Upper lobe of left lung (tissue), 4 donors: Measurements from ENCODE around the gene PALS1.

Source experiments
- CTCF ChIP-seq, 6 experiments: fragments of 450-650 bp in 4 of 6; fragments of 200-600 bp in 2 of 6; sonication (generic) in 2 of 6; IDR thresholded peaks; one replicate each; pipeline ENCODE4 v1.5.1; 2016 to 2019; ENCODE audit warnings: antibody characterized with exemption in 6 of 6
- EP300 ChIP-seq, 4 donors: sonication (generic); formaldehyde crosslinking; IDR thresholded peaks; one replicate each; pipeline ENCODE4 v1.5.1; 2017; ENCODE audit warnings: antibody characterized with exemption in 4 of 4, control low read depth in 2 of 4
- POLR2A ChIP-seq, 4 donors: fragments of 450-650 bp; IDR thresholded peaks; one replicate each; pipeline ENCODE4 v1.5.1; 2016 to 2017; ENCODE audit warnings: antibody characterized with exemption in 4 of 4, mild to moderate bottlenecking in 2 of 4
- POLR2AphosphoS5 ChIP-seq, 2 donors: sonication (generic); formaldehyde crosslinking; IDR thresholded peaks; one replicate each; pipeline ENCODE4 v1.5.1; 2017; ENCODE audit warnings: antibody characterized with exemption in 2 of 2

- TF ChIP-seq CTCF (IDR thresholded peaks at IDR 0.05) (no peak), POLR2A (IDR thresholded peaks at IDR 0.05) (no peak), POLR2AphosphoS5 (IDR thresholded peaks at IDR 0.05) (no peak), EP300 (IDR thresholded peaks at IDR 0.05) (no peak)
Measured at GRCh38 chr14:67245104-67245503, 3.9 kb downstream of the PALS1 start.
